Jurkat, Clone E6-1 (cell line): ENCODE data around the gene MTHFSD.

Experiments used
- DNase-seq: peaks from one replicate; pipeline ENCODE4 v3.0.0-alpha.2; 2011; ENCODE audit warnings: low read depth, low spot score
- H3K4me3 ChIP-seq: 2 replicates; pipeline ENCODE4 v1.5.1; 2011; ENCODE audit warnings: mild to moderate bottlenecking, low read length, control low read depth, moderate library complexity

Gene MTHFSD

GRCh38 chr16:86558355-86559193 lies 3.5 kb upstream of the MTHFSD start:
- H3K4me3 ChIP-seq: no peak overlapping the region
- DNase-seq: no peak

DNA sequence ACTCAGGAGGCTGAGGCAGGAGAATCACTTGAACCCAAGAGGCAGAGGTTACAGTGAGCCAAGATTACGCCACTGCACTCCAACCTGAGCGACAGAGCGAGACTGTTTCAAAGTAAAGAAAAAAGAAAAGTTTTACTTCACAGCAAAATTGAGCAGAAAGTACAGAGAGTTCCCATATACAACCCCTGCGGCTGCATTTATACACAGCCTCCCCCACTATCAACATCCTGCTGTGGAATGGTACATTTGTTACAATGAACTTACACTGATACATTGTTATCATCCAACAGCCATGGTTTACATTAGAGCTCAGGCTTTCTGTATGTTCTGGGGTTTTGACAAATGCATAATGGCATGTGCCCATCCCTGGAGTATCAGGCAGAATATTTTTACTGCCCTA lies 2.6 kb upstream of the MTHFSD start:
- no peak overlapping the region for H3K4me3 ChIP-seq
- DNase-seq: no peak

GRCh38 chr16:86556576-86556975 lies 1.5 kb upstream of the MTHFSD start:
- DNase-seq: no peak
- no peak overlapping the region for H3K4me3 ChIP-seq

- peak overlapping the region; percentile 94 for H3K4me3 ChIP-seq
- DNase-seq: no peak
Measured at GRCh38 chr16:86555704-86556075, 655 bp upstream of the MTHFSD start.

DNA sequence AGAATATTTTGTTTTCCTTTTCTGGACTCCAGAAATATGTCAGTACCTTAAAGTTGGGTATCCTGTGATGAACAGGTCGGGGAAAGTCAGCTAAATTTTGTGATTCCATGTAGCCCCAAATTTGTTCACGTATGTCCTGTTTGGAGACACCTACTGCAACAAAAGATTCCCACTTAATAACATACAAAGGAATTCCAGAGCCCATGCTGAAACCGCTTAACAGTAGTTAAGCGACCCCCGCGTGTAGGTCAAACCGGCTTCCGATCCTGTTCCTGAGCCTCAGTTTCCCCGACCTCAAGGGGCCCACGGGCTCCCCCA lies 477 bp downstream of the MTHFSD start:
- no peak for DNase-seq

GRCh38 chr16:86553356-86553755 lies 1.7 kb downstream of the MTHFSD start:
- no peak overlapping the region for H3K4me3 ChIP-seq
- DNase-seq: no peak

More for the DNA sequence above, 477 bp downstream of the MTHFSD start:
- peak overlapping the region; percentile 94 for H3K4me3 ChIP-seq

GRCh38 chr16:86550281-86550680 lies 4.8 kb downstream of the MTHFSD start:
- no peak for DNase-seq
- no peak overlapping the region for H3K4me3 ChIP-seq

DNA sequence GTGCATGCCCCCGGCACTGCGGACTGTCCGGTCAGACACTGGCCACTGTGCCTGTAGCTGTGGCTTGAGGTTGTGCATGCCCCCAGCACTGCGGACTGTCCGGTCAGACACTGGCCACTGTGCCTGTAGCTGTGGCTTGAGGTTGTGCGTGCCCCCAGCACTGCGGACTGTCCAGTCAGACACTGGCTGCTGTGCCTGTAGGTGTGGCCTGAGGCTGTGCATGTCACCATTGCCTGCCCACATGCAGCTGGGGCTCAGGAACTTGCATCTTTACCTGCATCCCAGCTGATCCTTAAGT lies 5.2 kb downstream of the MTHFSD start:
- DNase-seq: no peak

DNA sequence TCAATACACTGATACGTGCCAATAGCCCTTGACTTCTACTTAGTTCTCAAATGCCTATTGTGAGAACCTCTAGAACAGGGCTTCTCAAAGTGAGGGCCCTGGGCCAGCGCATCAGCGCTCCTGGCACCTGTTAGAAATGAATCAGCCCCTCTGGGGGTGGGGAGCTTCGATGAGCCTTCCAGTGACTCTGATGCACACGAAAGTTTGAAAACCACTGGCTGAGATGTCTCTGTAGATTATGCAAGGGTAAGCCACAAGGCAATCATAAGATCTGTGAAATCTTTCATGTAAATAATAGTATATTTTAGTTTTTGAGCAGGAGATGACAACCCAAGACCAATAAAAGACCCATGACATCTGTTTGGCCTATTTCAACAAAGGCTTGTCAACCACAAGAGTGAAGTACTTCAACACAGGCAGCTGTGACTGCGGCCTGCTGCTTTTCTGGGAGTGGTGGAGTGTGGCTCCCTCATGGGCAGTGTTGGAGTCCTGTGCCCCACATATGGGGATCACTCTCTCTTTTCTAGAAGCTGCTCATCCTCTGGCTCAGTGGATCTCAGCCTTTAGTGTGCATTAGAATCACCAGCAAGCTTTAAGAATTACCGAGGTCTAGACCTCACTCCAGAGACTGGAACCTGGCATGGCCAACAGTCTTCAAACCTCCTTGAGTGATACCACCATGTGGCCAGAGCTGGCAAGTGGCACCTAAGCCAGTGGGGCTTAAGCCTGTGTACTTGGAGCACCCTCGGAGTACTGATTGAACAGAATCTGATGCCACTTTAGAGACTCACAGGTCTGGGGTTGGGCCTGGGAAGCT lies 5.8 kb downstream of the MTHFSD start:
- H3K4me3 ChIP-seq: no peak overlapping the region
- DNase-seq: peak; percentile 81

More for the DNA sequence above, 5.2 kb downstream of the MTHFSD start:
- H3K4me3 ChIP-seq: no peak overlapping the region

- no peak for DNase-seq
- no peak overlapping the region for H3K4me3 ChIP-seq
Measured at GRCh38 chr16:86547286-86547685, 7.7 kb downstream of the MTHFSD start.

DNA sequence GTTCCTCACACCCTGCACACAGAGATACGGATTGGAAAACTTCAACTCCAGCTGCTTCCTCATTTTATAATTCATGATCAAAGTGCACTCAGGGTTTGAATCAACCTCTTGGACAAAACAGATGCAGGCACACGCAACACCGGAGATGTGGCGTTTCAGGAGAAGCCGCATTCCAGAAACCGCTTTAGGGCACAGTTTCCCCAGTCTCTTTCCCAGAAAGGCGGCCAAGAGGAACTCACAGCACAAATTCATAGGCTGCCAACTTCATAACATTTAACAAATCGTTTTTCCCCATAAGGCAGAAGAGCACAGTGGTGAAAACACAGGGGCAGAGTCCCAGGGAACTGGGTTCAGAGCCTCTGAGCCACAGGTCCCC lies 8.4 kb downstream of the MTHFSD start:
- no peak for DNase-seq
- no peak overlapping the region for H3K4me3 ChIP-seq

DNA sequence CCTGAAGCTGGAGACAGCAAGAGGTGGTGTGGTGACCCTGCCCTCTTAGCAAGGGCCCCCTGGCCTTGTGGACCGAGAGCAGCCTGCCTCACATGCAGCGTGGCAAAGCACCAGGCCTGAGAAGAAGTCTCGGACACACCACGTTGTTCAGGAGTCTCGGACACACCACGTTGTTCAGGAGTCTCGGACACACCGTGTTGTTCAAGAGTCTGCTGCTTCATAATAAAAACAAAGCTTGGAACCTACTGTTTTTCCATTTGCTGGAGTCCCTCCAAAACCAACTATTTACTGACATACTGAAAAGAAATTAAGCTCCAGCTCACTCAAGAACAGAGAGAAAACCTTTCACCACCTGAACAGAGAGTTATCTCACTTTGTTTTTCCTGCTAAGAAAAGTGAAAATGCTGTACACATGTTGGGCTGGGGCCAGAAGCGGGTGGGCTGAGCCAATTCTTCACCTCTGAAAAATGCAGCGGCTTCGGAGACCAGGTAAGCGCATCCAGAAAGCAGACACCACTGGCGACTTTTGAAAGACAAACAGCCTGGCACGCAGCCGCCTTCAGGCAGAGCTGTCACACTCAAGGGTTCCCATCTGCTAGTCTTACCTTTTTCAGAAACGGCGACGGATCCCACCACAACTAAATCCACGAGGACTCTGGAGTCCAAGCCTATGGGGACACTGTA lies 8.9 kb downstream of the MTHFSD start:
- no peak for DNase-seq
- no peak overlapping the region for H3K4me3 ChIP-seq

DNA sequence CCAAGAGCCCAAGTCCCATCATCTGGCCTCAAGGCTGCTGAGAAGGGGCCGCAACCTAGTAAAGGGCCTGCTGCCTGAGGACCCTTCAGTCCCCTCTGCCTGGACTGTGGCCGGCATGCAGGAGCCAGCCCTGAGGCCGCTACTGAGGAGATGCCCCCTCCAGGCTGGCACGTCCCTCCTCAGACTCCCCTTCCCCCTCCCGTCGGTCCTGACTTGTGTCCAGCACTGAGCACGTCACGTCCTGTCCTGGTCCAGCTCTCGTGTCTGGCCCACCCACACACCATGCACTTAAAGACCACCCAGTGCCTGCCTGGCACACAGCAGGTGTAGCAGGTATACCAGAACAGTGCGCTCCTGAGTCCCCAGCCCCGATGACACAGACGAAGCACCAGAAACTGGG lies 9.6 kb downstream of the MTHFSD start:
- H3K4me3 ChIP-seq: no peak overlapping the region
- no peak for DNase-seq

GRCh38 chr16:86542756-86543750 lies 12.0 kb downstream of the MTHFSD start:
- DNase-seq: no peak
- H3K4me3 ChIP-seq: no peak overlapping the region

GRCh38 chr16:86541560-86541959 lies 13.5 kb downstream of the MTHFSD start:
- no peak for DNase-seq
- no peak overlapping the region for H3K4me3 ChIP-seq

DNA sequence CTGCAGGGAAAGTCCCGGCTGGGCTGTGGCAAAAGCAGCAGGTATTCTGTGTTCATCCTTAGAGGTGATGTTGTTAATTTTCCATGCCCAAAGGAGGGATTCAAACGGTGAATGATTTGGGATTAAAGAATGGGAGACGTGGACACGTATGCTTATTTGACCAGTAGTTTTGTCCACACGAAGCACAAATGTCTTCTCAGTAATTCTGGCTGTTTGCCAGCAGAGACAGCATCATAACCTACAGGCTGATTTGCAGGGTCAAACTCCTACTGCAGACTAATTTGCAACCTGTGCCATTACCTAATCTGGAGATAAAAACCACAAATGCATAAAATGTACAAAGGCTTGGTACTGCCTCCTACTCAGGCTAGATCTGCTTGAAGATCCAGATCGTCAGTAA lies 14.1 kb downstream of the MTHFSD start:
- no peak for DNase-seq
- no peak overlapping the region for H3K4me3 ChIP-seq

DNA sequence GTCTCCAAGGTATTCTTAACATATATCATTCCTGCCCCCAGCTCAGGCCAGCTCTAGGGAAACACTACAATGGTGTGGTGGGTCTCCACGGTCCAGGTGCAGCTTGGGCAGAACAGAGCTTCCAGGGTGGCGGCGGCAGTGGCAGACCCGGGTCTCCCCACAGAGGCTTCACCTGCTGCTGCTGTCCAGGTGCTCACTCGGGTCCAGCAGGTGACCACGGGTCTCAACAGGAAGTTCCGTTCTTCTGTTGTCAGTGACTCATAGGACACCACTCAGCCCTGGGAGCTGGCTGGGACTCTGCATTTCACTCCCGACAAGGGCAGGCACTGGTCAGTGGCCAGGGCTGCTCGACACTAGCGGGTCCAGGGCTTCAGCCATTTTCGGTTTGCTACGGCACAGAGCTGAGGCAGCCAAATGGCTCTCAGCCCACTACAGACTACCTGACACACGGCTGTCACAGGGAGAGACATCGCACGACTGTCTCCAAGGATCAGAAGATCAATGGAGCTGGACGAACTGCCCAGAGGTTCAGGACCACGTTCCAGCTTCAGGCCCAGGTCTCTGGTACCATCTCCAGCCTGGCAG lies 16.7 kb downstream of the MTHFSD start:
- H3K4me3 ChIP-seq: no peak overlapping the region
- no peak for DNase-seq

GRCh38 chr16:86537486-86537885 lies 17.5 kb downstream of the MTHFSD start:
- no peak for DNase-seq
- no peak overlapping the region for H3K4me3 ChIP-seq

GRCh38 chr16:86536621-86537020 lies 18.4 kb downstream of the MTHFSD start:
- DNase-seq: no peak
- no peak overlapping the region for H3K4me3 ChIP-seq
